ENCODE results near the gene TAF6. TPM values are rescaled to one million over a fixed set of nuclear protein-coding genes. Genes with fewer than 3 reads are reported as not detected.

Gene TAF6
- total RNA-seq, 1 experiment from 2014 or later = 62.1 TPM

DNA sequence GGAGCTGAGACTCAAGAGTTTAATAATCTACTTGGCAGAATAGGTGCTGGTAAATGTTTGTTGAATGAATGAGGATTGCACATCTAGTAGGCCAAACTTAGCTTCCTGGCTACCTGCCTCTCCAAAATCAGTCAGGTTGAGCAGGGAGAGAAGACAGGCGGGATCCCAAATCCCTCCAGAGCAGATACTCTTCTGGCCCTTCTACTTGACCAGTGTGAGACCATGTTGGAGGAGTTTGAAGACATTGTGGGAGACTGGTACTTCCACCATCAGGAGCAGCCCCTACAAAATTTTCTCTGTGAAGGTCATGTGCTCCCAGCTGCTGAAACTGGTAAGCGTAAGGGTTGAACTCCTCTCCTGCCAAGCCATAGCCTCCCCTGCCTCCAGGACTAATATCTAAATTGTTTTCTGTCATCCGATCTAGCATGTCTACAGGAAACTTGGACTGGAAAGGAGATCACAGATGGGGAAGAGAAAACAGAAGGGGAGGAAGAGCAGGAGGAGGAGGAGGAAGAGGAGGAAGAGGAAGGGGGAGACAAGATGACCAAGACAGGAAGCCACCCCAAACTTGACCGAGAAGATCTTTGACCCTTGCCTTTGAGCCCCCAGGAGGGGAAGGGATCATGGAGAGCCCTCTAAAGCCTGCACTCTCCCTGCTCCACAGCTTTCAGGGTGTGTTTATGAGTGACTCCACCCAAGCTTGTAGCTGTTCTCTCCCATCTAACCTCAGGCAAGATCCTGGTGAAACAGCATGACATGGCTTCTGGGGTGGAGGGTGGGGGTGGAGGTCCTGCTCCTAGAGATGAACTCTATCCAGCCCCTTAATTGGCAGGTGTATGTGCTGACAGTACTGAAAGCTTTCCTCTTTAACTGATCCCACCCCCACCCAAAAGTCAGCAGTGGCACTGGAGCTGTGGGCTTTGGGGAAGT lies 5.4 kb upstream of the TAF6 start:
- DNase-seq (ENCODE audit: low spot score) = no peak

DNA sequence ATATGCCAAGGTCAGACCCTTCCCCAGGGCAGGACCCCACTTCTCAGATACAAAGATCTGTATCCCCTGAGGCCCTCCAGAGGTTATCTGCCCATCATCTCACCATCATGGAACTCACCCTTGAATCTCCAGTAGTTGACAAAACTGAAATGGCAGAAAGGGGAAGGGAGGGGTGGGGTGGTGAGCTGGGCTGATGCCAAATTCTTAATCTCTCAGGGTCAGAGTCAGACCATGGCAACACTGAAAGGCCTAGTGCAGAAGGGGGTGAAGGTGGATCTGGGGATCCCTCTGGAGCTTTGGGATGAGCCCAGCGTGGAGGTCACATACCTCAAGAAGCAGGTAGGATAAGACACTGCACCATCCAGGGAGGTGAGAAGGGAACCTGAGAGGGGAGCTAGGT lies 3.4 kb upstream of the TAF6 start:
- DNase-seq (ENCODE audit: low spot score) = peak; percentile 2

- peak; percentile 2 for DNase-seq (ENCODE audit: low spot score)
These were observed 2.9 kb upstream of the TAF6 start for GRCh38 chr7:100122067-100122466.

DNA sequence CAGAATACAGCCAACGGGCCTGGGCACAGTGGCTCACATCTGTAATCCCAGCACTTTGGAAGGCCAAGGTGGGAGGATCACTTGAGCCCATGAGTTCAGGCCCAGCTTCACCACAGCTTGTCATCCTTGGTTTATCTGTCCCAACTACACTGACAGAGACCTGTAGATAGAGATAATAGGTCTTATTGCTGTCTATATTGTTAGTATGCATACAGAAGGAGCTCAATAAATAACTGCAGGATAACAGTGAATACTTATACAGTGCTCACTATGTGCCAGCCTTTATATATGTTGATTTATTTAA lies 1.5 kb upstream of the TAF6 start:
- DNase-seq (ENCODE audit: low spot score) = no peak

DNA sequence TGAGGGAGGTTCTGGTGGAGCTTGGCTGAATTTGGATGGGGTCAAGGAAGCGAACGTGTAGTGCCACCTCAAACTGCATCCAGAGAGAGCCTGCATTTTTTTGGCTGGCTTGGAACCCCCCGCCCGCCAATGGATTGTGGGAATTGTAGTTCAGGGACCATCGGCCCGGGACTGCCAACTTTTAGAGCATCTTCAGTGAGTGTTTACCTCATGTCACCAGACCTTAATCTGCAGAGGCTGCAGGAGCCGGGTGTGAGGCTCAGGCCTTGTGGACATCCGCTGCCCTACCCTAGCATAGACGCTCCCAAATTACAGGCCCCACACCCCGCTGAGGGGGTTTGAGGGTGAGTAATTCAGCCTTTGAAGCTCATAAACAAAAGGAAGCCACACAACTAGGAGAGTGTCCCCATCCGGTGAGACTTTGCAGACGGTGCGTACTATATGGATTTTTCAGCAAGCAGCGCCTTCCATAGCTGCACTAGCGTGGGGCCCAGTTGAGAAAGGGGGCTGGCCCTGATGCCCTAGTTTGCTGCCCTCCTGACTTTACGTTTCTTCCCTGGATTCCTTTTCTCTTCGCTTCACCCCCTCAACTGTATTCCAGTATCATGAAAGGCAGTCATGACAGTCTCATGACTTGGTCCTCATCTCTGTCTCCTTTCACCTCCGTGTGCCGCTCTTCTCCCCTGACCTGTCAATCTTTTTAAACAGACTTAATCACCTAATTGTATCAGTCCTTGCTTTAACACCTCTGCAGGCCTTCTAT lies 993 bp upstream of the TAF6 start:
- peak; percentile 46 for DNase-seq (ENCODE audit: low spot score)

GRCh38 chr7:100118388-100119071 lies 628 bp downstream of the TAF6 start:
- DNase-seq (ENCODE audit: low spot score) = no peak

- no peak for DNase-seq (ENCODE audit: low spot score)
These were observed 4.1 kb downstream of the TAF6 start for GRCh38 chr7:100115026-100115425.

- no peak for DNase-seq (ENCODE audit: low spot score)
These were observed 7.2 kb downstream of the TAF6 start for GRCh38 chr7:100111914-100112313.

DNA sequence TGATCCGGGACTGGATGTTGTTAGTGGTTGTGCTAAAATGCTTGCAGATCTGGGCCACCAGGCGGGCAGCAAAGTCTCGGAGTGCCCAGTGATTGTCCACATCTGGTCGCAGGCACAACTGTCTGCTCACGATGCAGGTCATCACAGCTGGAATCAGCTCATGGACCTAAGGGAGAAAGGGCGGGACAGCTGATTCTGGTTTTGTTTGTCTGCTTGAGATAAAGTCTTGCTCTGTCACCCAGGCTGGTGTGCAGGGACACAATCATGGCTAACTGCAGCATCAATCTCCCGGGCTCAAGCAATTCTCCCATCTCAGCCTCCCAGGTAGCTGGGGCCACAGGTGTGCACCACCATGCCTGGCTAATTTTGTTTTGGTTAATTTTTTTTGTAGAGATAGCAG lies 8.0 kb downstream of the TAF6 start:
- DNase-seq (ENCODE audit: low spot score) = no peak

DNA sequence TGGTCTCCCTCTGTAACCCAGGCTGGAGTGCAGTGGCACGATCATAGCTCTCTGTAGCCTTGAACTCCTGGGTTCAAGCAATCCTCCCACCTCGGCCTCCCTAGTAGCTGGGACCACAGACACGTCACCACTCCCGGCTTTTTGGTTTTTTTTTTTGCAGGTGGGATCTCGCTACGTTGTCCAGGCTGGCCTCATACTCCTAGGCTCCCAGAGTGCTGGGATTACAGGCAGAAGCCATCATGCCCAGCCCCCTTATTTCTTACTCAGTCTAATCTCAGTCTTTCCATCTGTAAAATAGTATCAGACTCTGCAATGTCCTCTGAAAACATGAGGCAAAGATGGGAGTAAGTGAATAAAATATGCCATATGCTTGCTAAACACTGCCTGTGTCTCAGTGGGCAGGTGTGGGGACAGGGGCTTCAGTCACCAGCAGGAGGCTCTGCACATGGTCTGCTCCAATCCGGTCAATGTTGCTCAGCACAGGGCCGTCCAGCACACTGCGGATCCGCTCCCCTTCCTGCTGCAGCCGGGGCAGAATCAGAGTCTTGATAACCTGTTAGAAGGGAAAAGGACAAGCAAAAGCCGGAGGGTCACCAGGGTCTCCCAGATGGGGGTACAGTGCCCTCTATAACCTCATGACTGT lies 9.5 kb downstream of the TAF6 start:
- DNase-seq (ENCODE audit: low spot score) = no peak

GRCh38 chr7:100107890-100108289 lies 11.3 kb downstream of the TAF6 start:
- no peak for DNase-seq (ENCODE audit: low spot score)

DNA sequence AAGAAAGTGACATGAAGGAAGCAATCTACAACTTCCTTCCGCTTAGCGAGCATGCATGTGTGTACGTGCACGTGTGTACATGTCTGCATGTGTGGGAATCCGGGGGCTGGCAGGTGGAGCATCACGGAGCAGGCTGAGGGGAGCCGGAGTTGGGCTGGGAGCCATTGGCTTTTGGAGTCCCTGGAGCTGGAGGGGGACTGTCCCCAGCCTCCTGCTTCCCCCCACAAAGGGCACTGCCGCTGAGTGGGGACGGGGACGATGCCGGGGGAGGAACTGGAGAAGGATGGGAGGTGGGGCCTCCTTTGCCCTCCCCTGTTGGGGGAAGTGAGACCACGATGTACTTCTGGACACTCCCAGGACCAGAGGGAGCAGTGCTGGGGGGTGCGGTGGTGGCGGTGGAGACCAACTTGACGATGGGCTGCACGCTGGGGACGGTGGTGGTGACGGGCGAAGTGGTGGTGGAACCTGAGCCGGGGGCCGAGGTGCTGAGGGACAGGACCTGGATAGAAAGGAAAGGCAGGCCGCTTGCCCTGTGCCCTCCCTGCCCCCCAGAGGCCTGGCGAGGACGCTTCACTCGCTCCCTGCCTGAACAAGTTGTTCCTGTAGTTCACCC lies 11.9 kb downstream of the TAF6 start:
- no peak for DNase-seq (ENCODE audit: low spot score)

GRCh38 chr7:100106633-100107032 lies 12.5 kb downstream of the TAF6 start:
- no peak for DNase-seq (ENCODE audit: low spot score)

GRCh38 chr7:100105534-100105933 lies 13.6 kb downstream of the TAF6 start:
- no peak for DNase-seq (ENCODE audit: low spot score)

GRCh38 chr7:100102950-100103840 lies 16.0 kb downstream of the TAF6 start:
- no peak for DNase-seq (ENCODE audit: low spot score)

DNA sequence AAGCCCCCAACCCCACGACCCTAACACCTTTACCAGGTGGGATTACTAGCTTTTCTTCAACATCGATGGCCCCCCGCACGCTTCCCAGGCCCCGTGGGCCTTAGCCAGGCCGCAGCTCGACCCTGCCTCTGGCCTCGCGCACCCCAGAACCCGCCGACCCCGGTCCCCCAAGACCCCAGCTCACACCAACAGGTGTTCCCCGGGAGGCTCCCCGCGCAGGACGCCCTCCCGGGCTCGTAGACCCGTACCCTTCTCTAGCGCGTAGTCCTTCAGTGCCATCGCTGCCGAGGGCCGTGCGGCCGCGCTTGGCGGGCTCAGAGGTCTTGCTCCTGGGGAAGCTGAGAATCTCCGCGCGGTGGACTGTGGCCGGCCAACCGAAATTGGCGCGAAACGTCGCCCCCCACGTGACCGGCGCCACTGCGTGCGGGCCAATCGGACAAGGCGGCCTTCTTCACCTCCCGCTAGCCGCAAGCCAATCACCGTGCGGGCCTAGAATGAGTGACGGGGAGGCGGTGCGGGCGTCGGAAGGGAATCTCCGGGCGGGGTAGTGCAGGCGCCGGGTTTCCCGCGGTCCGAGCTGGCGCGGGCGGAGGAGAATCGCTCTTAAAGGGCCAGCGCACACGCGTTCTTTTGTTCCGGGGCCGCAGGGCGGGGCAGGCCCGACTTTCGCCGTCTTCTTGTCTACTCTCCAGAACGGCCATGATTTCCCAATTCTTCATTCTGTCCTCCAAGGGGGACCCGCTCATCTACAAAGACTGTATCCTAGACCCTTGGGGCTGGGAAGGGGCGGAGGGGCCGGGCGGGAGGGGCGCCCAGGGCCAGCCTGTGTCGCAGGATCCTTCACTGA lies 17.9 kb downstream of the TAF6 start, which contains the start of the genes AP4M1 and MCM7:
AP4M1 (plus strand) TSS at position 628 of the 847 bp plus-strand sequence; CDS start at position 700, 72 bp downstream.
MCM7 (minus strand) TSS at position 382 of the 847 bp plus-strand sequence; CDS start at position 279, 103 bp downstream.
- DNase-seq (ENCODE audit: low spot score) = peak; percentile 99

DNA sequence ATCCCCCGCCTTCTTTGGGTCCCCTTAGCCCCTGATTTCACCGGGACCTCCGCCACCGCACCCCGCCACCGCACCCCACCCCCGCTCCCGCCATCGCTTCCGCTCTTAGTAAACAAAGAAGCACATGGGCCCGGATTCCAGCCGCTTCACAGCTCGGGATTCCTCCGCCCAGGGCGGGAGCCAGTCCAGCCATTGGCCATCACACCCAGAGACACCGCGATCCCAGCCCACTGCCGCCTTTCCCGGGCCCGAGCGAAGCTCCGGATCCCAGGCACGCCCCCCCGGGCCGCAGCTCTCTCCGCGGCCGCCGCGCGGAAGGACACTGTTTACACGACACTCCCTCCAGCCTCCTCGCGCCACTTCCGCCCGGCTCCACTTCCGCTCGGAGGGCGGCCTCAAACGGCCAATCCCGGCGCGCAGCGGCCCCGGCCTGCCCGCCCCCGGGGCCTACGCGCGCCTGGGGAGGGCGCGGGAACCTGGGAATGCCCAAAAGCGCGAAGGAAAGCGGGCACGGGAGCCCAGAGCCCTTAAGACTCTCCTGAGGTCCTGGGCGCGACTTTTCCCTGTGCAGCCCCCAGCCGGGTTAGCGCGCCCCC lies 18.6 kb downstream of the TAF6 start:
- DNase-seq (ENCODE audit: low spot score) = peak; percentile 95

DNA sequence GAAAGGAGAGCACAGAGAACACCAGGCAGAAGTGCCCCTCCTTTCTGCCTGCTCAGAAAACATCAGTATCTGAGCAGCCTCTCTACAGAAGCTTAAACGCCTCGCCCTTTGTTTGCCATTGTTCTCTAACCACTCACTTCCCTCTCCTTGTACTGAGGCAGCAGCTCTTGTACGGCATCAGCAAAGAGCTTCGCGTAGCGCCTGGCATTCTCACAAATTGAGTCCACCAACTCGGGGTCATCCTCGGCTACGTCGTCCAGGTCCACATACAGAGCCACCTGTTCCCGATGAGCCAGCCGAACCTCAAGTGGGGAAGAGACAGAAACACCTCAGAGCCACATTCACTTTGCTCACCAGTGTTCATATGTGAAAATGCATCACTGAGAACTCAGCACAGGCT lies 19.7 kb downstream of the TAF6 start:
- DNase-seq (ENCODE audit: low spot score) = no peak

DNA sequence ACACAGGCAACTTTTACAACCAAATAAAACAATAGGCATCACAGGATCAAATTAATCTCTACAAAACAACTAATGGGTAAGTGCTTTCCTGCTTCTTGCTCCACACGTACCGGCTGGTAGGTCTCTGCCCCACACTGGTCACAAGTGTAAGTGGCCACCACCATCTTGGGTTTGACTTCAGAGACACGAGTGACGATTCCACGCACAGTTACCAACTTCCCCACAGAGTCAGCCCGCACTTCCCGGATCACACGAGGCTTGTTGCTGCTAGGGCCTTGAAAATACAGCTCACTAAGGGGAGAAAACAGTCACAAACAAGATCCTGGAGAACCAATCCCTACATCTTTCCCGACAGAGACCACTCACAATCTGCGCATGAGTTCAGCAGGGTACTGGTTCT lies 20.2 kb downstream of the TAF6 start:
- DNase-seq (ENCODE audit: low spot score) = no peak
